Measurements from ENCODE around the gene CYP11A1.

GRCh38 chr15:74333093-74333492, 34.4 kb downstream of the CYP11A1 start:
- no peak for TF ChIP-seq CTCF (conservative IDR thresholded peaks at IDR 0.05)
- TF ChIP-seq ZFX (IDR thresholded peaks at IDR 0.05), result no peak
